ENCODE results near the gene ADIPOR2.

DNA sequence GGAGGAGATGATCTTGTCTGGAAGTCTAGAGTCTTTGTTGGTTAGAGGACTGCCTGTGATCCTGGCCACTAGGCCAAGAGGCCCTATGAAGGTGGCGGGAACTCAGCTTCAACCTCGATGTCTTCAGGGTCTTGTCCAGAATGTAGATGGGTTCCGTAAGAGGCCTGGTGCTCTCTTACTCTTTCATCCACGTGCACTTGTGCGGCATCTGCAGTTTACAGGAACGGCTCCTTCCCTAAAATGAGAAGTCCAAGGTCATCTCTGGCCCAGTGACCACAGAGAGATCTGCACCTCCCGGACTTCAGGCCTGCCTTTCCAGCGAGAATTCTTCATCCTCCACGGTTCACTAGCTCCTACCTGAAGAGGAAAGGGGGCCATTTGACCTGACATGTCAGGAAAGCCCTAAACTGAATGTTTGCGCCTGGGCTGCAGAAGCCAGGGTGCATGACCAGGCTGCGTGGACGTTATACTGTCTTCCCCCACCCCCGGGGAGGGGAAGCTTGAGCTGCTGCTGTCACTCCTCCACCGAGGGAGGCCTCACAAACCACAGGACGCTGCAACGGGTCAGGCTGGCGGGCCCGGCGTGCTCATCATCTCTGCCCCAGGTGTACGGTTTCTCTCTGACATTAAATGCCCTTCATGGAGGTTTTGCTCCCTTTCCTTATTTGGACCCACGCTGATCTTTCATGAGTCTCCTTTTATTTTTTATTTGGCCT lies 44.1 kb upstream of the ADIPOR2 start:
- TF ChIP-seq SIN3A (IDR thresholded peaks at IDR 0.05; ENCODE audit: borderline replicate concordance, insufficient read depth, low read length) (no peak), POLR2AphosphoS5 (IDR thresholded peaks at IDR 0.05; ENCODE audit: low read depth, low read length) (no peak), TAF1 (IDR thresholded peaks at IDR 0.05; ENCODE audit: borderline replicate concordance, insufficient read depth, low read length) (no peak)

Data from PFSK-1 (cell line).